Stimulated activated CD8-positive, alpha-beta memory T cell treated with anti-CD3 and anti-CD28 coated beads, Interleukin-15, amount 100 ng/mL, for 48 hours (primary cell): Measurements from ENCODE around the gene APCDD1L.

Experiments
- DNase-seq, 2 donors: peaks; one replicate each; pipeline ENCODE4 v3.0.0-alpha.2; 2020; ENCODE audit warnings: low read depth in 2 of 2

The APCDD1L gene

DNA sequence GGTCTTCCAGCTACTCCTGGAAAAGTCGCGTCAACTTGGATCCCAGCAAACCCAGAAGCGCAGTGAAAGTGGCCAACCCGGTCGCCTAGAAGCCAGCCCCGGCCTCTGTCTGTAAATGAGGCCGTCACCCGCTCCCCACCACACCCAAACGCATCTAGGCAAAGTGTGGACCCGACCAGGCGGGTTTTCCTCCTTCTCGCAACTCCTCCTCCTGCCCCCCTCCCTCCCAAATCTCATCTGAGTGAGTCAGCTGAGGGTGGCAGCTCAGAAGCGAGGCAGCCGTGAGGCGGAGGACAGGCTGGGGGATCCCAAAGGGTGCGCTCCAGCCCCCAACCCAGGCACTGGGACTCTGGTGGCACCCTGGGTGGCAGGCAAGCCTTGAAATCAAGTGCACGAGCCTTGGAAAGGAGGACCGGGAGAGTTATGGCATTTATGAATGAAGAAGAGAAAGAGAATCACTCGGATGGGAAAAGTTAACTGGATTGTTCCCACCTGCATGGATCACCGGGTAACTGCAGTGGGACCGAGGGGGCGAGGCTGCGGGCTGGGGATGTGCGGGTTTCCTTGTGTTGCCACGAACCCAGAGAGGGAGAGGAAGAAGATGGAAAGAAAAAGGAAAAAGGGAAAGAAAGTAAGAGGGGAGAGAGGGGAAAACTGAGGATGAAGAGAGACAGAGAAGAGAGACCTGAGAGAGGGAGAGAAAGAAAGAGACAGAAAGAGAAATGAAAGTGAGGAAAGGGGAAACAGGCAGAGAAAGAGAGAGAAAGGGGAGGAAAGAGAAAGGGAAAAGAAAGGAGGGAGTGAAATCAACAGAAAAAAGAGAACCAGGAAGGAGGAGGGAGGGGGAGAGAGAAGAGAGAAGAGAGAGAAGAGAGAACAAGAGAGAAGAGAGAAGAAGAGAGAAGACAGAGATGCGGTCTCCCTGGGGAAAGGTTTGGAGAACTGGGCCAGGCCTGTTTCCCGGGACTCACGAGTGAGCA lies at the start of gene APCDD1L:
APCDD1L (minus strand) TSS at position 167 of the 980 bp plus-strand sequence. CDS start 692 bp downstream, outside the sequence.
- DNase-seq, result no peak

DNA sequence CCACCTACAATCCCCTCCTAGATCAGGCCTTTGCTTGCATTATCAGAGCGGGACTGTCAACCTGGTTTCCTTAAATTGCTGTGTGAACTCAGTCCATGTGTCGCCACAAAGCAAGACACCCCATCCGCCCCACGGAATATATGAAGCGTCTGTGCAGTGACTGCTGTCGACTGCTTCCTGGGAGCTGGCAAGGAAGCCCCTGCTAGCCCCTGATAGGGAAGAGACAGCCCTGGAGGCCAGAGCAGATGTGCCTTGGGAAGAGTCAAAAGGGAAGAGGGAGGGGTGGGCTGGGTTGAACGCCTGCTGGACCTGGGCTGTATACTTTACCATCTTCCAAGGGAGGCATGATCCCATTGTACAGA lies 44.1 kb upstream of the APCDD1L start:
- no peak for DNase-seq

DNA sequence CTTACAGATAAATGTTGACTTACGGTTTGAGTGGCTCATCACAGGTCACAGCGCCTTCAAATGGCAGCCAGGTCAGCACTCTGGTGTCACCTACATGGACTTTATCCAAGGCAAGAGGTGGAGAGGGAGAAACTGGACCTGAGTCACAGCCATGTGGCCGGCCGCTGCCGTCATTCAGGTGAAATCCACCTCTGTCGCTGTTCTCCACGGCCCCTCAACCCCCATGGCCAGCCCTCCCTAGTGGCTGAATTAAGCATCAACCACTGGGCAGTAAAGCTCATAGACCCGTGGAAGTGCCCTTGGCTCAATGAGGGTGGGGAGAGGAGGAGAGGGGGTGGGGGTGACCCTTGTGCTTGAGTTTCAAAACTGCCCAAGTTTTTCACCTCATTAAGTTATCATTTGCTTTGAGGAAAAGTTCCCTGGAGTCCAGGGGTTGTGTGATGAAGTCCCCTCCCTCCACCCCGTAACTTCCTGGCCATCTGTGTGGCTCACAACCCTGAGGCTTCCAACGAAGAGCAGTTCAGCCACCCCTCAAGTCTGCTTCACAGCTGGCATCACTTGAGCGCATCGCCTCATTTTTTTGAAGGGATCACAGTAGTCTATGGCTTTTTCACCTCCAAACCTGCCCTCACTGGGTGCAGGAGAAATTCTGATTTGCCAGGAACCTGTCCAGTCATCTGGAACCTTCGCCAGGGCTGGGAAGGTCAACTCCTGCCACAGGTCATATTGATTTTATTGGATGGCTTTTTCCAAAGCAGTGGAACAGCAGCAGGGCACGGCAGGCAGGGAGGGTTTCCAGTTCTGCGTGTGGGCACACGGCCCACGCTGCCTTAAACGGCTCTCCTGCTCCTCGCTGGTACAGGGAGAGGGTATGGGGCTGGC lies 43.5 kb upstream of the APCDD1L start:
- no peak for DNase-seq

DNA sequence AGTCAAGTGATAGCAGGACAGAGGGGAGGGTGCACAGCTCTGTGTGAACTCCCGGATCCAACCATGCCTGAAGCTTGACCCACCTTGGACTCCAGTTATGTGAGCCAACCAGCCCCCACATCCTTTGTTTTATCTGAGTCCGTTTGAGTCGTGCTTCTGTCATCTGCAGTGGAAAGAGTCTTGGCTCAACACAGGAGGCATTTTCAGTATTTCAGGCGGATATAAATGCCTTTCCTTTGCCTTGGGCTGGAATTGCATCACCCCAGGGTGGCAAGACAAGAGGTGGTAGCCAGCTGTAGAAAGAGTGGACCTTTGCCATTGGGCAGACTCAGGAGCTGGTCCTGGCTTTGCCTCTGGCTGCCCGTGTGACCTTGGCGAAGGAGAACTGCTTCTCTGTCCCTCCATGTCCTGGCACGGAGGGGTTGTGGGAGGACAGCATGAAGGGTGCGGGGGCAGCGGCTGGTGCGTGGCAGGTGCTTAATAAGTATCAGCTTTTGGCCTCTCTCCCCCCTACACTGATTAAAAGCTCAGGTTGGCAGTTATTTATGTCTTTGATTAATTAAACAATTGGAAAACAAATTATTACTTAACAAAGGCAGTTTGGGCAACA lies 42.6 kb upstream of the APCDD1L start:
- no peak for DNase-seq

DNA sequence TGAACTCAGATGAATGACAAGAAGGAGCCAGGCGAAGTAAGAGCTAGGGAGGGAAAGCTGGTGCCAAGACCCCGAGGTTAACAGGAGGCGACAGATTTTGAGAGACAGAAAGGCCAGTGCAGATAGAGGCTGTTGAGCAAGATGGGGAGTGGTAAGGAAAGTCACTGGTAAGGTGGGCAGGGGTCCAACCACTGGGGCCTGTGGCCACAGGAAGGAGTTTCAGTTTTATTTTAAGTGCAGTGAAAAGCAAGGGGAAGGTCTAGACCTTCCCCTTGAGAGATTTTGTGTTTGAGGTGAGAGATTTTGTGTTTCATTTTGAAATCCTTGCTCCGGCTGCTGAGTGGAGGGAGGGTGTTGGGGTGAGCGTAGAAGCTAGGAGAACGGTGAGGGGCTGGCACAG lies 41.8 kb upstream of the APCDD1L start:
- DNase-seq, result no peak

DNA sequence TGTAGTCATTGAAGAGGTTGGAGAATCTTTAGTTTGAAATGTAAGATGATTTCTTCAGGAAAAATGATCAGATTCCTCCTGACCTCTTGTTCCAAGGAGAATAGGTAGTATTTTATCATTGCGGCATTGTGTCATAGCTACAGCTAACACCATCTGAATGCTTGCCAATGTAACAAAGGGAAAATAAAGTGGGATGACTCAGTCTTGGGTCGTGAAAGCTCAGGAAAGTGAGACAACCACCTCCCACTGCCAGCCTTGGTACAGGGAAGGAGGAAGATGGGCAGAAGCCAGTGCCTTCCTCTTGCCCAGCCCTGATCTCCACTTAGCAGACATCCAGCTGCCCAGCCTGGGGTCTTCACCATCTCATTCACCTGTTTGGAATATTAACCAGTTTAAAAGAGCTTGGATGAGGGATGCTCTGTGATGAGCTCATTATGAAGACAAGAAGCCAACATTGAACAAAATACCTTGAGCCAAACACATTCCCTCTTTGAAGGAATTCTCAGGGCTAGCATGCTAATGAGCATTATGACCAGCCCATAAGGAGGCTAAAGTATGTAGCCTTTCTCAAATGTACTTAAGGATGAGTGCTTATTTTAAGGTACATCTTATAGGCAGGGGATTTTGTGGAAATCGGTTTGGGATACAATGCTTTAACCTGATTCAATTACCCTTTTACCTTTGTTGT lies 40.0 kb upstream of the APCDD1L start:
- DNase-seq, result no peak

DNA sequence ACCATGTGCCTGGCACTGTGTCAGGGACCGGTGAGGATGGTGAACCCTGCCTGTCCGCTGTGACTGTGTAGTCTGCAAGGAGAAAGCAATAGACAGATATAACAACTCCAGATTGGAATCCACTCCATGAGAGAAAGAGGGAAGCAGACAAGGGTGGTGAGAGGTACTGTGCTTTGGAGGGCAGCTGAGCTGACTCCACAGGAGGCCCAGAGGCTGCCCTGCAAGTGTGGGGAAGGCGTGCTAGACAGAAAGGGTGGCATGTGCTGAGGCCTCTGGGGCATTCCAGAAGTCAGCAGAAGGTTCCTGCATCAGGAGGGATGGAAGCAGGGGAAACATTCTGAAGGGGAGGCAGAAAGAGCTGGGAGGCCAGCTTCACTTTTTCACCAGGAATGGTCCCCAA lies 39.3 kb upstream of the APCDD1L start:
- no peak for DNase-seq

DNA sequence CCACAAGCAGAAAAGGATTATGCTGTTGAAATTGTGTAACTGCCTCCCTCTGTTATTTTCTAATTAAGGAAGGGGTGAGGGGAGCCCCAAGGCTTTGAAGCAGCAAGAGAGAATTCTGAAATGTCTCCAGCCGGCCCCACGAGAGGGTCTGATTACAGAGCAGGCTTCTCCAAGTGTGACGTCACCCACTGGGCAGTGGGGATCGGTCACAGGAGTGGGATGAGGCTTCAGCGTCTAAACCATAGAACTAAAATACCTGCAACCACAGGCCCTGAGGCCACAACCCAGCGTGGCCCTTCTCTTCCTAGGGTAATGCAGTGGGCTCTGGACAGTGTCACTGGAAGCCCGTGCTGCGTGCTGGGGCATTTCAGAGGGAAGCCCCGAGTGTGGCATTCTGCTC lies 38.6 kb upstream of the APCDD1L start:
- DNase-seq, result no peak

DNA sequence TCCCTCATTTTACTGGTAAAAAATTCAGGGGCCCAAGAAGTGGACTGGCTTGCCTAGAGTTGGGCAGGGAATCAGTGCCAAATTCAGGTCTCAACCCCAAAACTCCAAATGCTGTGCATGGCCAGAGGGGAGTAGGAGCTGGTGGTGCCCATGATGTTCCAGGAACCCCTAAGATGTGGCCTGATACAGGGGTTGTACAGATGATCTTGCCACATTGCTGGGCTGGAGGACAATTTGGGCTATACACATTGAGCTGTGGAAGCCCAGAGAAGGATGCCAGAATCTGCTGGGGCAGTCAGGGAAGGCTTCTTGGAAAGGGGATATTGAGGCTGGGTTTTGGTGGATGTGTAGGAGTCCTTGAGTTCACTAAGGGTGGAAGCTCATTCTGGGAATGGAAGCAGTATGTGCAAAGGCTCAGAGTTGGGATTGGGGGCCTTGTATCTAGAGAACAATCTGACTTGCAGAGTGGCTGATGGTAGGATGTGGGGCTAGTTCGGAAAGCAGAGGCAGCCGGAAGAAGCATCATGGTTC lies 38.0 kb upstream of the APCDD1L start:
- no peak for DNase-seq

DNA sequence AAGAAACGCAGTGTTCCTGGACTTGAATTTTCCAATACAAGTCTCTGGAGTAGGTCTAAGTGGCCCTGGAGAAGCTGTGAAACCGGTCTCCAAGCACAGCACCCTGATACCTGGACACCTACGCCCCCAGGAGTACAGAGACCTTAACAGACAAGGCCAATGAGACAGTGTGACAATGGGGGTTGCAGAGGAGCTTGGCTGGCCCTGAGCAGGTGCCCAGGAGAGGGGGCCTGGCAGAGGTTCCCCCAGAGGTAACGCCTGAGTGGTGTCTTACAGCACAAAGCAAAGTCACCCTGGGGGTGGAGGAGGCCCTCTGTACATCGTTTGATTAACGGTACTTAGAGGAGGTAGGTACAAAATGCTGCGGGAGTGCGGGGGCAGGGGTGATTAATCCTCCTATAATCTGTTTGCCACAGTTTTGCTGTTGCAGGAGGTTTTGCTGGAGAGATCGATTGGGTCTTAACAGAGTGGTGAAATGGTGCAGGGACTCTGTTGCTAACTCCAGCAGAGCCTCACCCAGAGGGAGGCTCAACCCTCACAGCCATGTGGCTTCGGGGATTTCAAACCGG lies 37.3 kb upstream of the APCDD1L start:
- no peak for DNase-seq

DNA sequence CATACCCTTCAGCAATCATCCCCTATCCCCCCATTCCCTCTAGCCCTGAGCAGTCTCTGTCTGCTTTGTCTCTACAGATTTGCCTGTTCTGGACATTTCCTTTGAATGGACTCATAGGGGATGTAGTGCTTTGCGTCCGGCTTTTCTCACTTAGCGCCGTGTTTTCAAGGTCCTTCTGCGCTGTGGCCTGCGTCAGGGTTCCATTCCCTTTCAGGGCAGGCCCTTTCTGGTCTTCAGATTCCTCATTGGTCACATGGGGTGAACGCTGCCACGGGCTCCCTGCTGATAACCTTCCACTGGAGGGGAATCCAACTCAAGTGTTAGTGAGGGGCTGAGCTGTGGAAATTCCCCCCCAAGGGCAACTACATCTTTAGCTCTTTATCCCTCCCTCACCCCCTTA lies 36.4 kb upstream of the APCDD1L start:
- DNase-seq, result no peak

DNA sequence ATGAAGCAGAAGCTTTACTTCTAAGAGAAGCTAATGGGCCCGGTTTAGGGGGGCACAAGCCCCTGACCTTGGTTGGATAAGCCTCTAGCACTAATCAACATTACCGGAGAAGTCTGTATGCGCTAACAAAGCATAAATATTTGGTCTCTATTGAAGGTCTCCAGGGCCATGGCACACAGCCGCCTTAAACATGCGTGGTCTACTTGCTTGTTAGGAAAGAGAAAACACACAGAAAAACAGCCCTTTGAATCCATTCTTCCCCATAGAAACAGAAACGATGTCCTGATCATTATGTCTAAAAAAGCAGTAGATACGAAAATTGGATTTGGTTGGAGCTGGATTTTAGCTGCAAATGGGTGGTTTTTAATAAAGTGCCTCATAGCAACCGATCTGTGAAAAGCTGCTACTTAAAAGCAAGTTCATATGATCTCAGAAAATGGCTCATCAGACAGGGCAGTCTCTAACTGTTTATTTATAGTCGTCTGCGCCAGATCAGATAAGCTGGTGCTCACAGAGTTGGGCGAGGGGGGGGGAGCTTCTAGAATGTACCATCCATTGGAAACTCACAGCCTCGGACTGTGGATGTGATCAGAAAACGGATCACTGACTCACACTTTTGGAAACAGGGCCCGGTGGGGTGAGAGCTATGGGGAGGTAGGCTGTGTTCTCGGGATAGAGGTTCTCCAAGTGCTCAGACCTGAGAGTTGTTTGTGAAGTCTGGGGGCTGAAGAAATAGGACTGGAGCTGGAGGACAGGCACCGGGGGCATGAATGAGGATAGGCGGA lies 35.3 kb upstream of the APCDD1L start:
- DNase-seq, result no peak

DNA sequence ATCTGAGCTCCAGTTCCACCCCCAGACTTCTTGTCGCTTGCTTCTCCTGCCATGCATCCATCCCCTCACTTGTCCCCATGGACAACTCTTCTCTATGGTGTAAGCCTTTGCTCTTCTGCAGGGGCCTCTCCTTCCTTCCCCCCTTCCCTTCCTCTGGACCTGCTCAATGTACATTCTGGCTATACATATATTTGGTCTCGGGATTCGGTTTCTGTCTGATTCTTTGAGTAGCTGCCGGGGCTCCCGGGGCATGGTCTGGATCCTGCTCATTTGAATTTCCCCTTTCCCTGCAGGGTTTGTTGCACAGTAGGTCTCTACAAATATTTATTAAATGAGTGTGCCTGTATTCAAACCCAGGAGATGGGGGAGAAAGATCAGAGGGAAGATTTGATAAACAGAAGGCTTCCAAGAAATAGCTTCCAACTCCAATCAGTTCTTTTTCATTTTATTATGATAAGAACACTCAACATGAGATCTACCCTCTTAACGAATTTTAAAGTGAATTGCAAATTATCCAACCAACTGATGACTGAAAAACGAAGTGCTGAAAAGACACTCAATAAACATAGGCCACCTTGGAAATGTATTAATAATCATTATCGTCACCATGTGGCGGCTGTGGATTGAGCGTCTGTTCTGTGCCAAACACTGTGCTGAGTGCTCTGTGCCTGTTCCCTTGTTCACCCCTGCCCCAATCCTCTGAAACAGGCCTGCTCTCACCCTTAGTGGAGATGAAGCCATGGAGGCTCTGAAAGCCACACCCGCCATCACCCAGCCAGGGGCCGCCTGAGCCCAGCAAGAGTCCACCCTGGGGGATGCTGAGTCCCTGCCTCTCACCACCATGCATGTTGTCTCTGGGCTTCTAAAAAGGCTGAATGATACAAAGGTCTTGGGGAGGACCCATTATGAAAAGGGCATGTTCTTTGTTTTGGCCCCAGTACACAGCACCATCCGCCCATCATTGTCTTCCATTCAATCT lies 34.3 kb upstream of the APCDD1L start:
- no peak for DNase-seq

DNA sequence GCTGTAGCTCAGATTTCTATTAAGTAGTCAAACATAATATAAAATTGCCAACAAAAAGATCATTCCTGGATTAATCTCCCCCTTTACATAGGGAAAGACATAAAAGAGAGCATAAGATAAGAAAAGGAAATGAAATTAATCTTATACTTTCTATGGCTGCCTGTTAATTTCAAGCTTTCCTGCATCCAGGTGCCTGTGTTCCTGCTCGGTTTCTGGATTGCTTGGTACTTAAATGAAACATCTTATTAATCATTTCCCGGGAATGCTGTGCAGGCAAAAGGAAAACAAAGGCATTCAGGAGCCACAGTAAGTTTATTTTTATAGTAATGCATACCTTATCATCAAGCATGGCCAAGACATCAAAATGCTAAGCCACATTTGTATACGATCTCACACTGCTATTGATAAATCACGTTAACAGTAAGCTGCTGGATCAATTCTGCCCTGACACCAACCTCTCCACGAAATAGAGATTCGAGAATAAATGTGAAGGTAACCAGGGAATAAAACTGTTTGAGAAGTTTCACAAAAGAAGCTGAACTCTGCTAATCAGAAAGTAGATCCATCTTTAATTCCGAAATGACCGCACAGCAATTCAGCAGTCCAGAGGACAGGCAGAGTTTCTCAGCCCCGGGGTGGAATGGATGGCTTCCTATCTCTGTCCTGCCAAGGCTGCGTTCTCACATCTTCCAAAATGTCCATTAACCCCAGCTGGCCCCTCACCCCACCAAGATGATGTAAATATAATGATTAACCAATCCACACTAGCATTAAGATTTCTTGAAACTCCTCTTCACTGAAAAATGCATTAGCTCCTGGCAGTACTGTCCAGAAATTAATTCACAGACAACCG lies 32.6 kb upstream of the APCDD1L start:
- no peak for DNase-seq

DNA sequence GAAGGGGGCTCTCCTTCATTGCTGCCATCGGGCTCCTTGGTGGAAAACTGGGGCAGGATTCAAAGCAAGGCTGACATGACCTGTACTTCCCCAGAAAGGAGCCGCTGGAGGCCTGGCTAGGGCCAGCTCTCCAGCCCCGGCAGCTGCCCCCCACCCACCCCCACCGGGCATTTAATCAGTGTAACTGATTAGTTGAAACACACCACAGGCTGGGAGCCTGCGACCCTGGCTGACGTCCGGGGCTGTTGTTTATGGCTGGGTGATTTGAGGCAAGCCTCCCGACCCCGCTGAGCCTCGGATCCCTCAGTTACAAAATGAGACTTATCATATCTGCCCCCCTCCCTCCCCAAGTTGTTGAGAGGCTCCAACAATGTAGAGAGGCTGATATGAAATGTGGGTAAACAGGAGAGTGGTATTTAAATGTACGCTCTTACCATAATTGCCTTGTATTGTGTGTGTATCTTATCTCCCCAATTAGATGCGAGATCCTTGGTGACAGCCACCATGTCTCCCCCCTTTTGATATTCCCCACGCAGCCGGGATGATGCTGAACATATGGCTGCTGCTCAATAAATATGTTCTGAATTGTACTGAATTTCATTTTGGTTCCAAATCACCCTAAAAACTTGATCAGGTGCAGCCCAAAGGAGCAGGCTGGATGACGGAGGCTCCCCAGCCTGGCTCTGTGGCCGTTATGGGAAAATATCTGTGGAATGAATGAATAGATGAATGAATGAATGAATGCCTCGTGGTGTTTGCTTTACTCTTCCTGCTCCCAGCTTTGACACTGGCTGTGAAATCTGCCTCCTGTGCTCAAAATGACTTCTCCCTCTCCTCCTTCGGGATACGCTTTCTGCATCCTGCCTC lies 31.8 kb upstream of the APCDD1L start:
- no peak for DNase-seq

DNA sequence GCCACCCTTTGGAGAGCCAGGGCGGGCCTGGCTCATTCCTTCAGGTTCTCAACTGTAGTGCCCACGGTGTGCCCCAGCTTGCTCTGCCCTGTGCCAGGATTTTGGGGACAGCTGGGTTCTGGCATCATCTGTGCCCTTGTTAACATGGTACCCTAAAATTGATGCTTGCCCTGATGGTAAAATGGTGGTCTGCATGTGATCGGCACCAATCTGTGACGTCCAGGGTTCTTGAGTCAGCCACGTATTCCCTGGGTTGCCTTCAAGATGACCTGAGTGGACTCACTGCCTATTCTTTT lies 31.2 kb upstream of the APCDD1L start:
- no peak for DNase-seq
